Gastroesophageal sphincter (tissue), 4 donors: ENCODE results near the gene CCDC59. TPM values are rescaled to one million over a fixed set of nuclear protein-coding genes. Genes with fewer than 3 reads are reported as not detected.

Experiments
- ATAC-seq: fragments of 150-250 bp; one replicate; pipeline ENCODE4 v1.9.1; 2016; ENCODE audit warnings: mild to moderate bottlenecking, moderate library complexity
- H3K27ac ChIP-seq, 4 donors: fragments of 200-600 bp; sonication (generic) in 3 of 4; 1 replicate in 3 of 4; 2 replicates in 1 of 4; pipeline ENCODE4 v1.5.1; 2016 to 2019
- H3K27me3 ChIP-seq: fragments of 200-600 bp; sonication (generic); one replicate; pipeline ENCODE4 v1.5.1; 2019
- H3K36me3 ChIP-seq, 2 donors: fragments of 200-600 bp; sonication (generic); one replicate each; pipeline ENCODE4 v1.5.1; 2019; ENCODE audit warnings: control low read depth in 1 of 2
- H3K4me1 ChIP-seq, 3 donors: fragments of 200-600 bp; sonication (generic); 1 replicate in 2 of 3; 2 replicates in 1 of 3; pipeline ENCODE4 v1.5.1; 2016 to 2019; ENCODE audit warnings: control low read depth in 2 of 3
- H3K4me3 ChIP-seq, 2 donors: fragments of 200-600 bp; sonication (generic); one replicate each; pipeline ENCODE4 v1.5.1; 2019; ENCODE audit warnings: mild to moderate bottlenecking in 1 of 2, moderate library complexity in 1 of 2
- H3K9me3 ChIP-seq, 3 donors: fragments of 200-600 bp; sonication (generic); one replicate each; pipeline ENCODE4 v1.5.1; 2017 to 2019; ENCODE audit warnings: control low read depth in 2 of 3
- CTCF ChIP-seq, 4 experiments: fragments of 200-600 bp in 2 of 4; fragments of 450-650 bp in 2 of 4; sonication (generic) in 1 of 4; IDR thresholded peaks; one replicate each; pipeline ENCODE4 v1.5.1; 2017 to 2019; ENCODE audit warnings: antibody characterized with exemption in 4 of 4, mild to moderate bottlenecking in 2 of 4, moderate library complexity in 2 of 4
- EP300 ChIP-seq: sonication (generic); formaldehyde crosslinking; IDR thresholded peaks from one replicate; pipeline ENCODE4 v1.6.1; 2017; ENCODE audit warnings: antibody characterized with exemption, mild to moderate bottlenecking
- POLR2A ChIP-seq, 2 donors: fragments of 450-650 bp; IDR thresholded peaks; one replicate each; pipeline ENCODE4 v1.6.1; 2017; ENCODE audit warnings: antibody characterized with exemption in 2 of 2, mild to moderate bottlenecking in 2 of 2, moderate library complexity in 1 of 2
- POLR2AphosphoS5 ChIP-seq: sonication (generic); formaldehyde crosslinking; IDR thresholded peaks from one replicate; pipeline ENCODE4 v1.6.1; 2017; ENCODE audit warnings: antibody characterized with exemption
- WGBS, 2 donors: methylation state at CpG; one replicate each; pipeline ENCODE4 v1.1.5; 2018; ENCODE audit warnings: low coverage in 1 of 2; 5-methylcytosine and 5-hydroxymethylcytosine counted together
- total RNA-seq, 4 donors: library from RNA; depleted of rRNA; stranded (reverse); fragments of >200 nt; gene quantifications; one replicate each; pipeline ENCODE4 v1.1.0, GENCODE V29; 2016

CCDC59 gene
- total RNA-seq, 4 donors from 2014 or later = 51.2 to 66.6 (median 56.1) TPM

DNA sequence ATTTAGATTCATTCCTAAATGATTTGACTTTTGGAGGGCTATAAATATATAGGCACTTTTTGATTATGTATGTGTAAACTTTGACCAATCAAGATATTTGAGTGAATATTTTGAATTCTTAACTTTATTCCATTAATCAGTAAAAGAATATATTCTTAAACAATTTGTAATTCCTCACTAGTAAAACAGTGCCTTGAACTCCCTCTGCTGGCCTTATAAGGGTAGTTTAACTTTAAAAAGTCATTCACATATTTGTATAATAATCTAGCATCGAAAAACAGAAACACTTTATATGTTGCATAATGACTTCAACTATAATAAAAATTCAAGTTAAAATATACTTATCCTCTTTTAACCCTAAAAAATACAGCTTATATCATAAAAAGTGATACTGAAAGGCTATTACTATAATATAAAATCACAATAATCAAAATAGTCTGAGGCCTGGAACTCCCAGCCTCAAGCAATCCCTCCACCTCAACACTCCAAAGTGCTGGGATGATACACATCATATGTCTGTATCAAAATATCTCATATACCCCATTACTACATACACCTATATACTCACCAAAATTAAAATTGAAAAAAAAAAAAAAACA is 31.2 kb downstream of the CCDC59 start:
- ATAC-seq = no peak
- WGBS, 2 donors = 10 to 15% methylated on average over 1 of the region's 1 CpG

GRCh38 chr12:82325540-82326336 is 32.4 kb downstream of the CCDC59 start:
- H3K4me3 ChIP-seq = no peak overlapping the region
- H3K4me1 ChIP-seq = no peaks in the 10 kb centered on the region
- H3K9me3 ChIP-seq = no peaks in the 10 kb centered on the region
- no peaks in the 10 kb centered on the region for H3K36me3 ChIP-seq
- 67 to 74% methylated on average over 4 of the region's 4 CpGs for WGBS, 2 donors
- no peak for TF ChIP-seq CTCF (IDR thresholded peaks at IDR 0.05)
- TF ChIP-seq EP300 = no peak
- TF ChIP-seq POLR2A (IDR thresholded peaks at IDR 0.05) = no peak
- no peak for TF ChIP-seq POLR2AphosphoS5
- H3K27ac ChIP-seq = no peak overlapping the region
- ATAC-seq = no peak
- H3K27me3 ChIP-seq = no peaks in the 10 kb centered on the region

More for the DNA sequence above, 31.2 kb downstream of the CCDC59 start:
- TF ChIP-seq CTCF (IDR thresholded peaks at IDR 0.05) = peak; percentile 24 to 50 (median 36)
- TF ChIP-seq POLR2AphosphoS5 = no peak
- Histone ChIP-seq H3K36me3 (no peaks in the 10 kb centered on the region), H3K4me3 (no peak overlapping the region), H3K27me3 (no peaks in the 10 kb centered on the region), H3K27ac (no peak overlapping the region), H3K9me3 (no peaks in the 10 kb centered on the region), H3K4me1 (no peaks in the 10 kb centered on the region)

DNA sequence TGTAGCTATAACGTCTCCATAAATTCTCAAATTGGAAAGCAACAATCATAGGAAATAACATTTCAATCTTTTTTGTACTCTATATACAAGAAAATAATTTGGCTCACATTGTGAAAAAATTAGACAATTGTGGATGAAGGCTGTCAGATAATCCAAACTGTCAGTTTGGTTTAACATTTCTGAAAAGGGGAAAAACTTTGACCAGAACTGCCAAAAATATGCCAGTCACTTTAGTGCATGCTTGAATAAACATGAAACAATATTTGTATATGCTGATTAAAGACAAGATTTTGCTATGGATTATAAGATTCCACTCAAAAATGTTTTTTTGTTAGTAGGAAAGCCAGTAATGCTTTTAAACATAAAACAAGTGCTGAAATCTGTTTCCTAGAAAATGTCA is 38.9 kb downstream of the CCDC59 start:
- TF ChIP-seq EP300 = no peak
- no peak for TF ChIP-seq POLR2AphosphoS5
- no peak for TF ChIP-seq POLR2A (IDR thresholded peaks at IDR 0.05)
- TF ChIP-seq CTCF (IDR thresholded peaks at IDR 0.05) = no peak
- H3K27ac ChIP-seq = no peak overlapping the region
- H3K4me1 ChIP-seq = no peaks in the 10 kb centered on the region
- no peaks in the 10 kb centered on the region for H3K27me3 ChIP-seq
- no peaks in the 10 kb centered on the region for H3K9me3 ChIP-seq
- H3K4me3 ChIP-seq = no peak overlapping the region
- no peaks in the 10 kb centered on the region for H3K36me3 ChIP-seq
- no peak for ATAC-seq
- 41 to 64% methylated on average over 1 of the region's 1 CpG for WGBS, 2 donors

- 60% methylated on average over 1 of the region's 8 CpGs; no CpG with 5 or more reads in 1 of the 2 donors for WGBS, 2 donors
- H3K27me3 ChIP-seq = no peaks in the 10 kb centered on the region
- no peak overlapping the region for H3K4me3 ChIP-seq
- H3K27ac ChIP-seq = no peak overlapping the region
- no peak for ATAC-seq
- TF ChIP-seq POLR2AphosphoS5 = no peak
- no peak for TF ChIP-seq CTCF (IDR thresholded peaks at IDR 0.05)
- no peak for TF ChIP-seq EP300
- H3K36me3 ChIP-seq = no peaks in the 10 kb centered on the region
- no peaks in the 10 kb centered on the region for H3K4me1 ChIP-seq
- no peaks in the 10 kb centered on the region for H3K9me3 ChIP-seq
Observed at GRCh38 chr12:82314406-82314892, 43.7 kb downstream of the CCDC59 start.

Other genes starting within 250 kb of the CCDC59 start
- gene METTL25, start 142 bp upstream of the CCDC59 start, total RNA-seq = 10 to 100 TPM; 13.7 to 32.3 (median 24.7) TPM